Naive B cell (primary cell): ENCODE results near the gene OLFM1. TPM values are rescaled to one million over a fixed set of nuclear protein-coding genes. Genes with fewer than 3 reads are reported as not detected.
"Not testable (repeated sequence)": the region's sequence is repeated elsewhere in the genome, so short reads cannot be mapped to it uniquely, and the experiment has no call there.

Experiments used
- ATAC-seq, 2 donors: fragments of 150-1000 bp; cut with Tn5 transposase; 2 replicates each; pipeline ENCODE4 v1.10.0; 2021; ENCODE audit warnings: low read depth in 2 of 2, mild to moderate bottlenecking in 2 of 2, moderate library complexity in 2 of 2
- DNase-seq: peaks from one replicate; pipeline ENCODE4 v3.0.0; 2022
- H3K27ac Mint-ChIP-seq, 6 donors: one replicate each; pipeline ENCODE4 v1.8.0; 2020 to 2022; ENCODE audit warnings: mild to moderate bottlenecking in 6 of 6, mixed read lengths in 6 of 6, moderate library complexity in 5 of 6, inconsistent platforms in 2 of 6
- H3K27me3 Mint-ChIP-seq, 3 donors: one replicate each; pipeline ENCODE4 v1.8.0; 2021 to 2022; ENCODE audit warnings: mixed read lengths in 3 of 3, mild to moderate bottlenecking in 1 of 3
- H3K36me3 Mint-ChIP-seq, 2 donors: one replicate each; pipeline ENCODE4 v1.8.0; 2020 to 2022; ENCODE audit warnings: mixed read lengths in 2 of 2, inconsistent platforms in 1 of 2, mild to moderate bottlenecking in 1 of 2
- H3K4me1 Mint-ChIP-seq, 3 donors: one replicate each; pipeline ENCODE4 v1.8.0; 2020 to 2022; ENCODE audit warnings: mixed read lengths in 3 of 3, inconsistent platforms in 1 of 3, mild to moderate bottlenecking in 1 of 3, moderate library complexity in 1 of 3
- H3K4me3 Mint-ChIP-seq, 8 donors: one replicate each; pipeline ENCODE4 v1.8.0; 2020 to 2022; ENCODE audit warnings: mild to moderate bottlenecking in 8 of 8, mixed read lengths in 8 of 8, moderate library complexity in 8 of 8, inconsistent platforms in 2 of 8
- H3K9me3 Mint-ChIP-seq, 7 donors: one replicate each; pipeline ENCODE4 v1.8.0; 2020 to 2022; ENCODE audit warnings: mixed read lengths in 7 of 7, mild to moderate bottlenecking in 5 of 7, inconsistent platforms in 2 of 7, moderate library complexity in 1 of 7
- polyA plus RNA-seq, 6 donors: library from polyadenylated mRNA; unstranded; fragments of 300-500 nt; fragmentation: Illumina TruSeq; gene quantifications; one replicate each; pipeline ENCODE4 v1.2.3, GENCODE V29; 2021; ENCODE audit warnings: low read depth in 6 of 6

Gene OLFM1
- polyA plus RNA-seq, 6 donors from 2014 or later = not detected

GRCh38 chr9:135157856-135158563, 70.5 kb downstream of the OLFM1 start:
- Mint-ChIP-seq H3K27me3 (peaks cover 15 to 40% (median 18%) of the 10 kb centered on the region in 3 donors), H3K9me3 (peaks cover 0 to 5% (median 2%) of the 10 kb centered on the region in 7 donors), H3K4me3 (no peak overlapping the region), H3K4me1 (no peaks in the 10 kb centered on the region), H3K36me3 (peaks cover 0 to 8% of the 10 kb centered on the region in 2 donors), H3K27ac (no peak overlapping the region)
- no peak for ATAC-seq
- no peak for DNase-seq

DNA sequence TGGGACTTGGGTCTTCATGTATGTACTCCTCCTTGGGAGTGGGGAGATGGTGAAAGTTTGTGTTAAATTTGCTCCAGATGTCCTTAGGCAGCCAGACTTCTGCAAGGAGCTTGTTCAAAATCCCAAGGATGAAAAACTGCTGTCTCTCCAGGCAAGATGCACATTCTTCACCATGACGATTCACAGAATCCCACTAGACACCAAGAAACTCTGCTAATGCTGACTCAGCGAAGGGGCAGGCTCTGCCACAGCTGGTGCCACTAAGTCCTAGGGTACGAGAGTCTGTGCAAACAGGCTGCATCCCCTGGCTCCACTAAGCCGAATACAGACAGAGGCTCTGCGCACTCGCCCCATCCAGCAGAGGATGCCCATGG, 71.1 kb downstream of the OLFM1 start:
- peaks cover 0 to 8% of the 10 kb centered on the region in 2 donors for H3K36me3 Mint-ChIP-seq
- H3K4me3 Mint-ChIP-seq = no peak overlapping the region
- DNase-seq (no peak), ATAC-seq (no peak)
- H3K27me3 Mint-ChIP-seq = peaks cover 15 to 40% (median 18%) of the 10 kb centered on the region in 3 donors
- no peak overlapping the region for H3K27ac Mint-ChIP-seq
- no peaks in the 10 kb centered on the region for H3K4me1 Mint-ChIP-seq
- H3K9me3 Mint-ChIP-seq = peaks cover 0 to 5% (median 2%) of the 10 kb centered on the region in 7 donors

GRCh38 chr9:135159801-135160200, 72.3 kb downstream of the OLFM1 start:
- no peak overlapping the region for H3K27ac Mint-ChIP-seq
- peaks cover 0 to 5% (median 0%) of the 10 kb centered on the region in 7 donors for H3K9me3 Mint-ChIP-seq
- ATAC-seq (no peak), DNase-seq (no peak)
- H3K36me3 Mint-ChIP-seq = peaks cover 0 to 8% of the 10 kb centered on the region in 2 donors
- no peaks in the 10 kb centered on the region for H3K4me1 Mint-ChIP-seq
- H3K4me3 Mint-ChIP-seq = no peak overlapping the region
- peaks cover 15 to 35% (median 16%) of the 10 kb centered on the region in 3 donors for H3K27me3 Mint-ChIP-seq

DNA sequence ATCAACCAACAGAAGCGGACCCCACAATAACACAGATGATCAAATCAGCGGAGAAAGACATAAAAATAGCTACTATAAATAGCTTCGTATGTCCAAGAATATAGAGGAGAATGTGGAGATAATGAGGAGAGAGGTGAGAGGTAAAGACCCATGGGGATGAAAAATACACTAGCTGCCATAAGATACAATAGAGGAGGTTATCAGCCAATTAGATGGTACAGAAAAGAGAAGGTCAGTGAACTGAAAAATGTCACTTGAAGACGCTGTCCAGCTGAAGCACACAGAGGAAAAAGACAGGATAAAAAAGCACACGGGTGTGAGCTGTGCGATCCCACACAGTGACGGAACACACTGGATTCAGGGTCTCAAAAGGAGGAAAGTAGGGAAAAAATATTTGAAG, 73.4 kb downstream of the OLFM1 start:
- no peaks in the 10 kb centered on the region for H3K4me1 Mint-ChIP-seq
- ATAC-seq = no peak

GRCh38 chr9:135162599-135162998, 75.1 kb downstream of the OLFM1 start:
- H3K4me3 Mint-ChIP-seq, DNase-seq, H3K36me3 Mint-ChIP-seq, ATAC-seq, H3K27ac Mint-ChIP-seq, H3K4me1 Mint-ChIP-seq, H3K9me3 Mint-ChIP-seq: not testable (repeated sequence)
- H3K27me3 Mint-ChIP-seq = peaks cover 13 to 51% (median 20%) of the 10 kb centered on the region in 3 donors

More for the DNA sequence above, 73.4 kb downstream of the OLFM1 start:
- peaks cover 0 to 5% (median 0%) of the 10 kb centered on the region in 7 donors for H3K9me3 Mint-ChIP-seq
- H3K27me3 Mint-ChIP-seq = peaks cover 15 to 46% (median 16%) of the 10 kb centered on the region in 3 donors
- no peak overlapping the region for H3K4me3 Mint-ChIP-seq
- H3K36me3 Mint-ChIP-seq = peaks cover 0 to 8% of the 10 kb centered on the region in 2 donors
- DNase-seq = no peak
- H3K27ac Mint-ChIP-seq = no peak overlapping the region

DNA sequence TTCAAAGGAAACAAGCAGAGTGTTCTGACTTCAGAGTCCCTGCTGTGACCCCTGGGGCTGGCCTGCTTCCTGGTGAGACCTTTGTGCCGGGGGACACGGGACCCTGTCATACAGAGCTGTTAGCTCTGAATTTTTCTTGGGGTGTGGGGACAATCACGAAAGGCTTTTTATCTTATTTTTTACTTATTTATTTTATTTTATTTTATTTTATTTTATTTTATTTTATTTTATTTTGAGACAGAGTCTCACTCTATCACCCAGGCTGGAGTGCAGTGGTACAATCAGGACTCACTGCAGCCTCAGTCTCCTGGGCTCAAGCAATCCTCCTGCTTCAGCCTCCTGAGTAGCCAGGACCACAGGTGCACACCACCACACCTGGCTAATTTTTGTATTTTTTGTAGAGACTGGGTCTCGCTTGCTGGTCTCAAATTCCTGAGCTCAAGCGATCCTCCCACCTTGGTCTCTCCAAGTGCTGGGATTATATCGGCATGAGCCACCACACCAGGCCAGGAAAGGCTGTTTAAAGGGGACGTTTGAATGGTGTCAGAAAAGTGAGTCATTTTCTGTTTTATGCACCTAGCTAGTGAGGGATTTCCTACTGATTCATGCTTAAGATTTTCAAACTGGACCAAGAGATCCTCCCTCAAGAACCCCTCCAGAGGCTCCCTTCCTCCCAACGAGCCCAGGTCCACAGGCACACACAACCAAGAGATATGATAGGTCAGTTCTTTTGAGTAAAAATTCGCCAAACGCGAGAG, 75.7 kb downstream of the OLFM1 start:
- ATAC-seq = no peak
- H3K27ac Mint-ChIP-seq = no peak overlapping the region
- H3K36me3 Mint-ChIP-seq = no peaks in the 10 kb centered on the region
- peaks cover 9 to 49% (median 20%) of the 10 kb centered on the region in 3 donors for H3K27me3 Mint-ChIP-seq
- H3K4me3 Mint-ChIP-seq = no peak overlapping the region
- H3K9me3 Mint-ChIP-seq = peaks cover 0 to 3% (median 0%) of the 10 kb centered on the region in 7 donors
- H3K4me1 Mint-ChIP-seq = no peaks in the 10 kb centered on the region
- no peak for DNase-seq

DNA sequence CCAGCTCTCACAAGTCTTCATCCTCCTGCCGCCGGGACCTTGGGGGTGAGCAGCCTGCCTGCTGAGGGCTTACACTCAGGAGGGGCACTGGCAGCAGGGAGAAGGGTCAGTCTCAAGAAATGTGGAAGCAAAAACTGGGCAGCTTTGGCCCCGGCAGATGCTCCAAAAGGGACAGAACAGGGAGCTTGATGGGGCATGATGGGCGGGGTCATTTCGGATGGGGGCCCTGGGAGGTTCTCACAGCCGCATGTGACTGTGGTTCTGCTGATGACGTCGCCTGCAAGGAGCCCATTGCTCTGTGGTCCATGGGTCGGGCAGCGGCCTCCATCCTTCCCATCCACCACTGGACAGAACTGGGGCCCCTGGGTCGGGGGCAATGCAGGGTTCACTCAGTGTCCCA, 76.6 kb downstream of the OLFM1 start:
- Mint-ChIP-seq H3K4me3 (no peak overlapping the region), H3K9me3 (peaks cover 0 to 3% (median 0%) of the 10 kb centered on the region in 7 donors), H3K36me3 (no peaks in the 10 kb centered on the region), H3K27ac (no peak overlapping the region), H3K4me1 (no peaks in the 10 kb centered on the region), H3K27me3 (peaks cover 9 to 45% (median 20%) of the 10 kb centered on the region in 3 donors)
- ATAC-seq (no peak), DNase-seq (no peak)

GRCh38 chr9:135165003-135165711, 77.7 kb downstream of the OLFM1 start:
- no peak overlapping the region for H3K4me3 Mint-ChIP-seq
- peaks cover 0 to 3% (median 0%) of the 10 kb centered on the region in 7 donors for H3K9me3 Mint-ChIP-seq
- H3K36me3 Mint-ChIP-seq = no peaks in the 10 kb centered on the region
- H3K27me3 Mint-ChIP-seq = peaks cover 9 to 33% (median 15%) of the 10 kb centered on the region in 3 donors
- H3K27ac Mint-ChIP-seq = no peak overlapping the region
- no peak for DNase-seq
- ATAC-seq = no peak
- no peaks in the 10 kb centered on the region for H3K4me1 Mint-ChIP-seq

- no peaks in the 10 kb centered on the region for H3K4me1 Mint-ChIP-seq
- DNase-seq (no peak), ATAC-seq (no peak)
- H3K36me3 Mint-ChIP-seq = no peaks in the 10 kb centered on the region
- H3K27me3 Mint-ChIP-seq = peaks cover 9 to 33% (median 10%) of the 10 kb centered on the region in 3 donors
- H3K9me3 Mint-ChIP-seq = peaks cover 0 to 3% (median 0%) of the 10 kb centered on the region in 7 donors
- H3K4me3 Mint-ChIP-seq = no peak overlapping the region
- H3K27ac Mint-ChIP-seq = no peak overlapping the region
These were observed 78.5 kb downstream of the OLFM1 start for GRCh38 chr9:135165756-135166519.

DNA sequence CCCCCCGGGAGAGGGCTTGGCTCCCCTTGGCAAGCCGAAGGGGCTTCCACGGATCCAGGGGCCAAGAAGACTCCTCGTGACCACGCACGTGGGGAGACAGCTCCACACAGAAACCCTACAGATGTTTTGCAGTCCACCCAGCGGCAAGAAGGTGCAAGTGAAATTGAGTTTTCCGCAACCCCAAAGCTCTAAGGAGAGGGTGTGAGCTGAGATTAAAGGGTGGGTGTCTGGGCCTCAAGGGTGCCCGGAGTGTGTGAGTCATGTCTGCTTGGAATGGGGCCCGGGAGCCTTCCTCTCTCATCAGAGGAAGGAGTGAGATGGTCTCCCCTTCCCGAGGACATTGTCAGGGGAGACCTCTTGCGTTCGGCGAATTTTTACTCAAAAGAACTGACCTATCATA, 79.1 kb downstream of the OLFM1 start:
- no peaks in the 10 kb centered on the region for H3K4me1 Mint-ChIP-seq
- peaks cover 0 to 3% (median 0%) of the 10 kb centered on the region in 7 donors for H3K9me3 Mint-ChIP-seq
- H3K27me3 Mint-ChIP-seq = peaks cover 9 to 33% (median 10%) of the 10 kb centered on the region in 3 donors
- ATAC-seq (no peak), DNase-seq (no peak)
- no peak overlapping the region for H3K4me3 Mint-ChIP-seq
- H3K36me3 Mint-ChIP-seq = no peaks in the 10 kb centered on the region
- H3K27ac Mint-ChIP-seq = no peak overlapping the region

- no peak for DNase-seq
These were observed 79.9 kb downstream of the OLFM1 start for GRCh38 chr9:135167356-135167755.

GRCh38 chr9:135167849-135168655, 80.6 kb downstream of the OLFM1 start:
- Mint-ChIP-seq H3K36me3 (no peaks in the 10 kb centered on the region), H3K4me3 (no peak overlapping the region), H3K27me3 (peaks cover 7 to 28% (median 9%) of the 10 kb centered on the region in 3 donors), H3K4me1 (no peaks in the 10 kb centered on the region), H3K27ac (no peak overlapping the region), H3K9me3 (peaks cover 0 to 3% (median 0%) of the 10 kb centered on the region in 7 donors)
- DNase-seq (no peak), ATAC-seq (no peak)

More at GRCh38 chr9:135167356-135167755, 79.9 kb downstream of the OLFM1 start:
- no peaks in the 10 kb centered on the region for H3K4me1 Mint-ChIP-seq
- peaks cover 0 to 3% (median 0%) of the 10 kb centered on the region in 7 donors for H3K9me3 Mint-ChIP-seq
- peaks cover 7 to 28% (median 9%) of the 10 kb centered on the region in 3 donors for H3K27me3 Mint-ChIP-seq
- H3K4me3 Mint-ChIP-seq = no peak overlapping the region
- no peaks in the 10 kb centered on the region for H3K36me3 Mint-ChIP-seq
- H3K27ac Mint-ChIP-seq = no peak overlapping the region
- no peak for ATAC-seq
